T-helper 2 cell treated with Interferon-gamma antibody and Interleukin-4, amounts not matched to agents 100 ng/mL and 5 ng/mL, for 36 hours (primary cell): ENCODE measurements around the gene DIAPH1. TPM values are rescaled to one million over a fixed set of nuclear protein-coding genes. Genes with fewer than 3 reads are reported as not detected.

Source experiments
- intact Hi-C: fragments of 100-400 bp; cut with micrococcal nuclease; formaldehyde crosslinking; loops from one replicate; pipeline ENCODE4 v1.15.1; 2023
- total RNA-seq: library from RNA; stranded (reverse); gene quantifications from 2 replicates; pipeline ENCODE4 v1.2.3, GENCODE V29; 2022

Gene DIAPH1
- total RNA-seq, 1 donor from 2014 or later = 289 TPM

GRCh38 chr5:141567513-141568117, 51.2 kb downstream of the DIAPH1 start:
- intact Hi-C loops = no loop called here

- intact Hi-C loops = loop anchor here (2.0 kb wide), 3 partner anchors 53 to 153 kb away; partner anchors contain the start of genes HDAC3, PCDHGA10 and RELL2
These were observed 52.8 kb downstream of the DIAPH1 start for GRCh38 chr5:141565826-141566570.

GRCh38 chr5:141564216-141564692, 54.5 kb downstream of the DIAPH1 start:
- intact Hi-C loops = loop anchor here (1.0 to 2.0 kb wide), 5 partner anchors 51 to 244 kb away; partner anchors contain the start of genes HDAC3, PCDHGA10, RELL2 and TAF7

GRCh38 chr5:141560725-141561483, 57.9 kb downstream of the DIAPH1 start:
- intact Hi-C loops = no loop called here

- intact Hi-C loops = no loop called here
These were observed 58.6 kb downstream of the DIAPH1 start for GRCh38 chr5:141560151-141560550.

GRCh38 chr5:141559461-141559860, 59.3 kb downstream of the DIAPH1 start:
- intact Hi-C loops = no loop called here

GRCh38 chr5:141558150-141558549, 60.6 kb downstream of the DIAPH1 start:
- intact Hi-C loops = loop anchor here (1.0 kb wide), 2 partner anchors 146 to 199 kb away; partner anchors contain the start of genes PCDHGA10 and PCDHGB2

GRCh38 chr5:141557681-141558136, 61.1 kb downstream of the DIAPH1 start:
- intact Hi-C loops = loop anchor here (1.0 kb wide), 2 partner anchors 145 to 198 kb away; partner anchors contain the start of genes PCDHGA10 and PCDHGB2

GRCh38 chr5:141547921-141548320, 70.9 kb downstream of the DIAPH1 start:
- intact Hi-C loops = no loop called here

- intact Hi-C loops = no loop called here
These were observed 71.3 kb downstream of the DIAPH1 start for GRCh38 chr5:141547488-141547887.

GRCh38 chr5:141543053-141543452, 75.7 kb downstream of the DIAPH1 start:
- intact Hi-C loops = no loop called here

- intact Hi-C loops = no loop called here
These were observed 84.1 kb downstream of the DIAPH1 start for GRCh38 chr5:141534492-141535213.

GRCh38 chr5:141533897-141534296, 84.9 kb downstream of the DIAPH1 start:
- intact Hi-C loops = no loop called here

GRCh38 chr5:141532726-141533125, 86.1 kb downstream of the DIAPH1 start:
- intact Hi-C loops = no loop called here

- intact Hi-C loops = no loop called here
These were observed 88.9 kb downstream of the DIAPH1 start for GRCh38 chr5:141529873-141530272.

GRCh38 chr5:141529002-141529401, 89.8 kb downstream of the DIAPH1 start:
- intact Hi-C loops = no loop called here

- intact Hi-C loops = no loop called here
These were observed 90.4 kb downstream of the DIAPH1 start for GRCh38 chr5:141528291-141528984.

- intact Hi-C loops = no loop called here
These were observed 91.4 kb downstream of the DIAPH1 start for GRCh38 chr5:141527426-141527825.

- intact Hi-C loops = no loop called here
These were observed 93.1 kb downstream of the DIAPH1 start for GRCh38 chr5:141525653-141526052.
